Occipital lobe (tissue), 2 donors: Measurements from ENCODE around the gene RIC3. TPM values are rescaled to one million over a fixed set of nuclear protein-coding genes. Genes with fewer than 3 reads are reported as not detected.
A peak's percentile ranks its signal among the peaks of the same experiment; 100 is the strongest.

Experiments
- DNase-seq: peaks from one replicate; lab custom pipeline; 2025; lab: John Stamatoyannopoulos, UW
- total RNA-seq: library from RNA; depleted of rRNA; stranded (reverse); fragments of >200 nt; gene quantifications from one replicate; pipeline ENCODE4 v1.2.3, GENCODE V29; 2014

RIC3 gene
- total RNA-seq, 1 donor from 2014 or later, result 55.7 TPM

- no peak for DNase-seq
Observed at GRCh38 chr11:8067929-8068575, 100.8 kb downstream of the RIC3 start.

- DNase-seq, result no peak
Observed at GRCh38 chr11:8067567-8067928, 101.3 kb downstream of the RIC3 start.

- no peak for DNase-seq
Observed at GRCh38 chr11:8066911-8067455, 101.8 kb downstream of the RIC3 start.

- DNase-seq, result no peak
Observed at GRCh38 chr11:8066036-8066910, 102.6 kb downstream of the RIC3 start.

GRCh38 chr11:8065031-8065430 lies 103.8 kb downstream of the RIC3 start:
- DNase-seq, result no peak

- no peak for DNase-seq
Observed at GRCh38 chr11:8063324-8063723, 105.5 kb downstream of the RIC3 start.

GRCh38 chr11:8062781-8063257 lies 106.0 kb downstream of the RIC3 start:
- no peak for DNase-seq

GRCh38 chr11:8061555-8062428 lies 107.0 kb downstream of the RIC3 start:
- DNase-seq, result no peak

- peak; percentile 68 for DNase-seq
Observed at GRCh38 chr11:8060801-8061554, 107.8 kb downstream of the RIC3 start.

GRCh38 chr11:8060146-8060719 lies 108.6 kb downstream of the RIC3 start:
- DNase-seq, result no peak

GRCh38 chr11:8059571-8060011 lies 109.2 kb downstream of the RIC3 start:
- DNase-seq, result no peak

GRCh38 chr11:8059030-8059429 lies 109.8 kb downstream of the RIC3 start:
- DNase-seq, result no peak

- no peak for DNase-seq
Observed at GRCh38 chr11:8058216-8058615, 110.6 kb downstream of the RIC3 start.

- DNase-seq, result no peak
Observed at GRCh38 chr11:8056810-8057463, 111.9 kb downstream of the RIC3 start.

Other genes with a start within 250 kb of the RIC3 start
- gene OR10A6, start 237.8 kb downstream of the RIC3 start, total RNA-seq, result not detected
- not detected for gene OR10A3, start 227.3 kb downstream of the RIC3 start, total RNA-seq
- not detected for gene NLRP10, start 203.6 kb downstream of the RIC3 start, total RNA-seq
- 187 TPM for gene EIF3F, start 181.7 kb downstream of the RIC3 start, total RNA-seq
- 88.3 TPM for gene TUB, start 87.8 kb downstream of the RIC3 start, total RNA-seq
- 1.9 TPM for gene LMO1, start 94.9 kb upstream of the RIC3 start, total RNA-seq